Fibroblast of lung (primary cell): Measurements from ENCODE around the gene RNLS. TPM values are rescaled to one million over a fixed set of nuclear protein-coding genes. Genes with fewer than 3 reads are reported as not detected.

Experiments
- DNase-seq, 2 donors: peaks; one replicate each; pipeline versions ENCODE4 v3.0.0 to v3.0.0-alpha.2; 2010; ENCODE audit warnings: low read depth in 2 of 2
- H2AFZ ChIP-seq: 2 replicates; pipeline ENCODE4 v1.5.1; 2012; ENCODE audit warnings: low read length, control low read depth, inconsistent platforms
- H3K27ac ChIP-seq: 2 replicates; pipeline ENCODE4 v1.5.1; 2011; ENCODE audit warnings: low read length, control low read depth; ENCODE audit not compliant: insufficient read depth
- H3K27me3 ChIP-seq: 2 replicates; pipeline ENCODE4 v1.5.1; 2011; ENCODE audit warnings: mild to moderate bottlenecking, low read length; ENCODE audit not compliant: control insufficient read depth, insufficient read depth
- H3K36me3 ChIP-seq: 2 replicates; pipeline ENCODE4 v1.5.1; 2011; ENCODE audit warnings: low read length; ENCODE audit not compliant: control insufficient read depth, insufficient read depth
- H3K4me1 ChIP-seq: 2 replicates; pipeline ENCODE4 v1.5.1; 2011; ENCODE audit warnings: low read length; ENCODE audit not compliant: control insufficient read depth, insufficient read depth; ENCODE audit errors: extremely low read depth
- H3K4me2 ChIP-seq: 2 replicates; pipeline ENCODE4 v1.5.1; 2011; ENCODE audit warnings: low read length, control low read depth; ENCODE audit not compliant: insufficient read depth; ENCODE audit errors: extremely low read depth
- H3K4me3 ChIP-seq, 4 experiments: fragments of 200-600 bp in 1 of 4; sonication (generic) in 1 of 4; replicated peaks in 1 of 4; 2 replicates each; pipeline ENCODE4 v1.5.1; 2011 to 2016; ENCODE audit warnings: low read length in 4 of 4, low read depth in 3 of 4, mild to moderate bottlenecking in 3 of 4, control low read depth in 2 of 4, inconsistent platforms in 1 of 4, mixed read lengths in 1 of 4; ENCODE audit not compliant: insufficient read depth in 1 of 4; ENCODE audit errors: control extremely low read depth in 1 of 4
- H3K79me2 ChIP-seq: 2 replicates; pipeline ENCODE4 v1.5.1; 2012; ENCODE audit warnings: mild to moderate bottlenecking, low read length, inconsistent platforms; ENCODE audit not compliant: control insufficient read depth, insufficient read depth
- H3K9ac ChIP-seq: 2 replicates; pipeline ENCODE4 v1.5.1; 2011; ENCODE audit warnings: mild to moderate bottlenecking, low read length, control low read depth; ENCODE audit not compliant: insufficient read depth
- H3K9me3 ChIP-seq: 2 replicates; pipeline ENCODE4 v1.5.1; 2012; ENCODE audit warnings: low read depth, low read length; ENCODE audit not compliant: control insufficient read depth, insufficient read depth
- H4K20me1 ChIP-seq: 2 replicates; pipeline ENCODE4 v1.5.1; 2011; ENCODE audit warnings: low read length; ENCODE audit not compliant: control insufficient read depth, insufficient read depth; ENCODE audit errors: extremely low read depth
- CTCF ChIP-seq, 2 donors: IDR thresholded peaks in 1 of 2; conservative IDR thresholded peaks in 1 of 2; 1 replicate in 1 of 2; 2 replicates in 1 of 2; pipeline ENCODE4 v1.5.1; 2011 to 2012; ENCODE audit warnings: low read length in 2 of 2, control low read depth in 1 of 2, inconsistent platforms in 1 of 2, low read depth in 1 of 2, mild to moderate bottlenecking in 1 of 2
- EZH2 ChIP-seq: IDR thresholded peaks from 2 replicates; pipeline ENCODE4 v1.5.1; 2012; ENCODE audit warnings: low read length, control low read depth, mild to moderate bottlenecking; ENCODE audit errors: missing control alignments
- polyA plus RNA-seq, 2 donors: library from polyadenylated mRNA; depleted of rRNA in 1 of 2; stranded (reverse) in 1 of 2; unstranded in 1 of 2; fragments of >200 nt; gene quantifications; 2 replicates each; pipeline ENCODE4 v1.2.1, GENCODE V29; 2011 to 2012; ENCODE audit warnings: missing spikeins in 1 of 2
- total RNA-seq: library from RNA; depleted of rRNA; stranded (reverse); fragments of >200 nt; gene quantifications from 2 replicates; pipeline ENCODE4 v1.2.1, GENCODE V29; 2014

The RNLS gene
- total and polyA plus RNA-seq, 2 donors (not counting 1 experiment from before 2014, with no cell fraction given) = 16.5 to 18.4 TPM

- H4K20me1 ChIP-seq = no peaks in the 10 kb centered on the region
- no peak overlapping the region for H3K4me2 ChIP-seq
- no peak overlapping the region for H3K27ac ChIP-seq
- no peak for DNase-seq
- no peak overlapping the region for H3K4me3 ChIP-seq
- TF ChIP-seq CTCF (conservative IDR thresholded peaks at IDR 0.05 in 1 of 2, IDR thresholded peaks at IDR 0.05 in 1 of 2; ENCODE audit: low read depth in 1 of 2, low read length in 2 of 2) = no peak
- TF ChIP-seq EZH2 = no peak
- H3K4me1 ChIP-seq = no peaks in the 10 kb centered on the region
- H3K36me3 ChIP-seq = no peaks in the 10 kb centered on the region
- no peaks in the 10 kb centered on the region for H3K79me2 ChIP-seq
- no peak overlapping the region for H3K9ac ChIP-seq
- no peaks in the 10 kb centered on the region for H3K9me3 ChIP-seq
- H2AFZ ChIP-seq = no peak overlapping the region
- H3K27me3 ChIP-seq = no peaks in the 10 kb centered on the region
These were observed 164.2 kb downstream of the RNLS start for GRCh38 chr10:88418871-88419270.

- no peak overlapping the region for H3K9ac ChIP-seq
- H3K9me3 ChIP-seq = no peaks in the 10 kb centered on the region
- no peaks in the 10 kb centered on the region for H3K79me2 ChIP-seq
- no peaks in the 10 kb centered on the region for H4K20me1 ChIP-seq
- peak in 1 of 2 donors; percentile 55 for DNase-seq
- H3K27ac ChIP-seq = no peak overlapping the region
- no peaks in the 10 kb centered on the region for H3K36me3 ChIP-seq
- TF ChIP-seq EZH2 (no peak), CTCF (conservative IDR thresholded peaks at IDR 0.05 in 1 of 2, IDR thresholded peaks at IDR 0.05 in 1 of 2; ENCODE audit: low read depth in 1 of 2, low read length in 2 of 2) (no peak)
- no peak overlapping the region for H3K4me2 ChIP-seq
- no peaks in the 10 kb centered on the region for H3K27me3 ChIP-seq
- H3K4me1 ChIP-seq = no peaks in the 10 kb centered on the region
- no peak overlapping the region for H3K4me3 ChIP-seq
- H2AFZ ChIP-seq = no peak overlapping the region
These were observed 165.6 kb downstream of the RNLS start for GRCh38 chr10:88417387-88418030.

- H3K4me2 ChIP-seq = no peak overlapping the region
- no peak for DNase-seq
- no peaks in the 10 kb centered on the region for H3K9me3 ChIP-seq
- TF ChIP-seq EZH2 (no peak), CTCF (conservative IDR thresholded peaks at IDR 0.05 in 1 of 2, IDR thresholded peaks at IDR 0.05 in 1 of 2; ENCODE audit: low read depth in 1 of 2, low read length in 2 of 2) (no peak)
- H3K79me2 ChIP-seq = no peaks in the 10 kb centered on the region
- H3K27ac ChIP-seq = no peak overlapping the region
- H3K27me3 ChIP-seq = no peaks in the 10 kb centered on the region
- no peak overlapping the region for H3K4me3 ChIP-seq
- H3K9ac ChIP-seq = no peak overlapping the region
- H2AFZ ChIP-seq = no peak overlapping the region
- H3K36me3 ChIP-seq = no peaks in the 10 kb centered on the region
- no peaks in the 10 kb centered on the region for H4K20me1 ChIP-seq
- no peaks in the 10 kb centered on the region for H3K4me1 ChIP-seq
These were observed 166.3 kb downstream of the RNLS start for GRCh38 chr10:88416801-88417200.
